ENCODE data around the gene RRP36. TPM values are rescaled to one million over a fixed set of nuclear protein-coding genes. Genes with fewer than 3 reads are reported as not detected.
"Not testable (repeated sequence)": the region's sequence is repeated elsewhere in the genome, so short reads cannot be mapped to it uniquely, and the experiment has no call there.

Gene RRP36
- total RNA-seq, 2 donors from 2014 or later: 29.0 to 40.6 TPM

DNA sequence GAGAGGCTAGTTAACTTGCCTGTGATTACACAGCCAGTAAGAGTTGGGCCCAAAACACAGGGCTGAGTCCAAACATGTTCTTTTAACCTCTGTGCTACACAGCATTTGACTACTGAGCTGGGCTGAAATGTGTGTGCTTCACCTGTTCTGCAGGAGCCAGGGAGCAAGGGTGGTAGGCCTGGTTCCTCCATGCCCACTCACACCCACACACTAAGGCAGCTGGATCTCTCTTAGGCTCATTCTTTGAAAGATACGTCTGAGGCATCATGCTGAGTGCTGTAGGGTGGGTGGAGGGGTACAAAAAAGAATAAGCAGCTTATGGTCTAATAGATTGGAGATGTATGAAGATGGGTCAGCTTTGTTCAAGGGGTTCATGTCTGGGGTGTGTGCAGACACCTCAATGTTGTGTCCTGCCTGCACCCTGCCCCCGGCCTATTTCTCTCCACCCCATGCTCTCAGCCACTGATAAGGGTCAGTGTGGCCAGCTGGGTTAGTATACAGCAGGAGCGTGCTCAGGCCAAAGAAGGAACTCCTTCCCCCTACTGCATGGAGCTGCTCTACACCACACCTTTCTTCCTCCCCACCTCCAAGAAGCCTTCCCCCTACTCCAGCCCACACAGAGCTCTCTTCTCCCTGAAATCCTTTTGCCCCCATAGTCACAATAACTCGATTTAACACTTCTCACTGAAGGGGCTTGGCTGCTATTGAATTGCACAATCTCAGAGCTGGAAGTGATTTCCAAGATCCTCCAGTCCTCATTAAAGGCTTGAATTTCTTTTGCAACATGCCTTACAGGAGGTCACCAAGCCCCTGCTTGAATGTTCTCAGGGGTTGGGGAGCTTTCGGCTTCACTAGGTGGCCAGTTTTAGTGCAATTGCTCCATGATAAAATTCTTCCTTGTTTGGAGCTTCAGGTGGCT, 33.6 kb upstream of the RRP36 start:
- H3K27me3 ChIP-seq: no peaks in the 10 kb centered on the region
- no peak for DNase-seq (ENCODE audit: low spot score)
- no peak overlapping the region for H3K27ac ChIP-seq
- no peaks in the 10 kb centered on the region for H3K9me3 ChIP-seq
- TF ChIP-seq, protein P1, sequence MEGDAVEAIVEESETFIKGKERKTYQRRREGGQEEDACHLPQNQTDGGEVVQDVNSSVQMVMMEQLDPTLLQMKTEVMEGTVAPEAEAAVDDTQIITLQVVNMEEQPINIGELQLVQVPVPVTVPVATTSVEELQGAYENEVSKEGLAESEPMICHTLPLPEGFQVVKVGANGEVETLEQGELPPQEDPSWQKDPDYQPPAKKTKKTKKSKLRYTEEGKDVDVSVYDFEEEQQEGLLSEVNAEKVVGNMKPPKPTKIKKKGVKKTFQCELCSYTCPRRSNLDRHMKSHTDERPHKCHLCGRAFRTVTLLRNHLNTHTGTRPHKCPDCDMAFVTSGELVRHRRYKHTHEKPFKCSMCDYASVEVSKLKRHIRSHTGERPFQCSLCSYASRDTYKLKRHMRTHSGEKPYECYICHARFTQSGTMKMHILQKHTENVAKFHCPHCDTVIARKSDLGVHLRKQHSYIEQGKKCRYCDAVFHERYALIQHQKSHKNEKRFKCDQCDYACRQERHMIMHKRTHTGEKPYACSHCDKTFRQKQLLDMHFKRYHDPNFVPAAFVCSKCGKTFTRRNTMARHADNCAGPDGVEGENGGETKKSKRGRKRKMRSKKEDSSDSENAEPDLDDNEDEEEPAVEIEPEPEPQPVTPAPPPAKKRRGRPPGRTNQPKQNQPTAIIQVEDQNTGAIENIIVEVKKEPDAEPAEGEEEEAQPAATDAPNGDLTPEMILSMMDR (IDR thresholded peaks at IDR 0.05): no peak
- H3K36me3 ChIP-seq: peaks cover 13% of the 10 kb centered on the region
- H3K4me3 ChIP-seq: no peak overlapping the region
- peaks cover 0 to 49% of the 10 kb centered on the region in 2 donors for H3K4me1 ChIP-seq

DNA sequence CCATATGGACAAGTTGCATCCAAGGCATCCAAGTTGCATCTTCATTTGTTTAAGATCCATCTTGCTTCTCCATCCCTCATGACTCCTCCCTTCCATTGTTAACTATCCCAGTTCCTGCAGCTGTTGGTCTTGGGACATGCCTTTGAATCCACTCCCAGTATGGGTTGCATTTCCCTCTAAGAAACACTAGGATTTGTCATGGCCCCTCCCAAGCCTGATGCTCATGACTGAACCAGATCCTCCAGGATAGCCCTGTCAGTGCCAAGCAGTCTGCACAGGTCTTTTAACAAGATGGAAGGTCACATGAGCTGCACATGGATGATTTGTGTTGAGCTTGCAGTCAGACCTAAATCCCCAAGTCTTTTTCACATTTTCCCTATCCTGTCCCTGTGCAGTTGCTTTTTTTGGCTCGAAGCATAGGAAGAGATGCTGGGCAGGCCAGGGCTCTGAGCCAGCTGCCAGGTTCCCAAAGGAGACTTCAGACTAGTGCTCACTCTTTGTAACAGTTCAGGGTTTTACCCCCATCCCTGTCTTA, 32.9 kb upstream of the RRP36 start:
- Histone ChIP-seq H3K27me3 (no peaks in the 10 kb centered on the region), H3K4me3 (no peak overlapping the region), H3K4me1 (peaks cover 0 to 45% of the 10 kb centered on the region in 2 donors), H3K27ac (no peak overlapping the region), H3K36me3 (peaks cover 13% of the 10 kb centered on the region), H3K9me3 (no peaks in the 10 kb centered on the region)
- TF ChIP-seq, protein P1 (IDR thresholded peaks at IDR 0.05): no peak
- no peak for DNase-seq (ENCODE audit: low spot score)

DNA sequence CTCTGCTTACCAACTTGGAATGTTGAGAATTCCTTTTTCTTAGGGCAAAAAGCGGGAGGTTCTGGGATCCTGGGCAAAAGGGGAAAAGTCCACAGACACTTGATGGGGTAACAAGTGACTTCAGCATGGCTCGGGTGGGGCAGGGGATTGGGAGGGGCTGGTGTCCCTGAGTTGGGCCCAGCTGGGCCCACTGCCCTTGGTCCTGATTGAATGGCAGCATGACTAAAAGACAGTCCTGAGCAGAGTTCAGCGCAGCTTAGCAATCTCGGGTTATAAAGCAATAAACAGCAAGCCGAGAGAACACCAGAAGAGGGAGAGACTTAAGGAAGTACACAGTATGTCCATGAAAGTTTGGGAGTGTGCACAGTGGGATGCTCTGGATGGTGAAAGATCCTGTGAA, 31.5 kb upstream of the RRP36 start:
- TF ChIP-seq, protein P1 (IDR thresholded peaks at IDR 0.05): no peak
- Histone ChIP-seq H3K27me3 (no peaks in the 10 kb centered on the region), H3K4me3 (no peak overlapping the region), H3K4me1 (peaks cover 0 to 39% of the 10 kb centered on the region in 2 donors), H3K9me3 (no peaks in the 10 kb centered on the region), H3K36me3 (peaks cover 13% of the 10 kb centered on the region), H3K27ac (no peak overlapping the region)
- no peak for DNase-seq (ENCODE audit: low spot score)

DNA sequence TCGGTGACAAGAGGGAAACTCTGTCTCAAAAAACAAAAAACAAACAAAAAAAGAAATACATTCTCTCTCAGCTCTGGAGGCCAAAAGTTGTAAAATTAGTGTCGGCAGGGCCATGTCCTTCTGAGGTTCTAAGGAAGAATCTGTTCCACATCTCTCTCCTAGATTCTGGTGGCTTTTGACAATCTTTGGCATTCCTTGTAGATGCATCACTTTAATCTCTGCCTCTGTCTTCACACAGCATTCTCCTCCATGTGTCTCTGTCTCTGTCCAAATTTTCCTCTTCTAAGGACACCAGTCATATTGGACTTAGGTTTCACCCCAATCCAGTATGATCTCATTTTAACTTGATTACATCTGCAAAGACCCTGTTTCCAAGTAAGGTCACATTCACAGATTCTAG, 28.0 kb upstream of the RRP36 start:
- TF ChIP-seq, protein P1 (IDR thresholded peaks at IDR 0.05): no peak

DNA sequence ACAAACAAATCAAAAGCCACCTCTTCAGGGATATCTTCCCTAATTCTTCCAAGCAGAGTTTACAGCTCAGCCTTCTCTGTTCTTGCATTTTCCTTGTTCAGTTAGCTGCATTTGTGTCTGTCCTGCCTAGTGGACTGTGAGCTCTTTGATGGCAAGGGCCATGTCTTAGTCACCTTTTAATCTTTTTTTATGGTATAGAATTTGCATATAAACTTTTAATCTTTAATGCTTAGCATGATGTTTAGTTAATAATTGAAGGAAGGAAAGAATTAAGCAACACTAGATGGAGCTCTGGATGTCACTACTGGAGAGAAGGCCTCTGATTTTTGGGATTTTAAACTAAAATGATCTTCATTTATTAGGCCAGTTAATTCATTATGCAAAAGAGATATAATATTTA, 24.9 kb upstream of the RRP36 start:
- Histone ChIP-seq H3K27me3 (no peaks in the 10 kb centered on the region), H3K9me3 (no peaks in the 10 kb centered on the region), H3K27ac (no peak overlapping the region), H3K4me1 (no peaks in the 10 kb centered on the region), H3K36me3 (no peaks in the 10 kb centered on the region), H3K4me3 (no peak overlapping the region)
- no peak for DNase-seq (ENCODE audit: low spot score)
- TF ChIP-seq, protein P1 (IDR thresholded peaks at IDR 0.05): no peak

More for the DNA sequence above, 28.0 kb upstream of the RRP36 start:
- H3K4me1 ChIP-seq: peaks cover 0 to 5% of the 10 kb centered on the region in 2 donors
- H3K36me3 ChIP-seq: peaks cover 13% of the 10 kb centered on the region
- H3K27ac ChIP-seq: no peak overlapping the region
- H3K4me3 ChIP-seq: no peak overlapping the region
- no peaks in the 10 kb centered on the region for H3K27me3 ChIP-seq
- no peaks in the 10 kb centered on the region for H3K9me3 ChIP-seq
- no peak for DNase-seq (ENCODE audit: low spot score)

DNA sequence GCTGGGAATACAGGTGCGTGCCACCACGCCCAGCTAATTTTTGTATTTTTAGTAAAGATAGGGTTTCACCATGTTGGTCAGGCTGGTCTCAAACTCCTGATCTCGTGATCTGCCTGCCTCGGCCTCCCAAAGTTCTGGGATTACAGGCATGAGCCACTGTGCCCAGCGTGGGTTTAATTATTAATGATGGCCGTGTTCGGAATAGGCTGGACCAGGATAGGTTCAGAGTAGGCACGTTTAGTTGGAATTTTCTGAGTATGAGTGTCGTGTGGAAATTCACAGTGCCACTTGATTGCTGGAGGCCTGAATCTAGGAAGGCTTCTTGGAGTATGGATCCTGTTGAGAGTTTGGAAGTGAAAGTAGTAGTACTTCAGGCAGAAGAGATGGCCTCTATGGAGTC, 23.2 kb upstream of the RRP36 start:
- H3K4me1 ChIP-seq; H3K36me3 ChIP-seq; H3K4me3 ChIP-seq; H3K27me3 ChIP-seq; DNase-seq (ENCODE audit: low spot score); H3K9me3 ChIP-seq; H3K27ac ChIP-seq: not testable (repeated sequence)

Measured in right atrium auricular region (tissue), 2 donors.